ENCODE results near the gene GIT1.

Gene GIT1

GRCh38 chr17:29577385-29578211 is 11.8 kb downstream of the GIT1 start:
- no peak for DNase-seq

- DNase-seq = no peak
Measured at GRCh38 chr17:29577001-29577370, 12.5 kb downstream of the GIT1 start.

DNA sequence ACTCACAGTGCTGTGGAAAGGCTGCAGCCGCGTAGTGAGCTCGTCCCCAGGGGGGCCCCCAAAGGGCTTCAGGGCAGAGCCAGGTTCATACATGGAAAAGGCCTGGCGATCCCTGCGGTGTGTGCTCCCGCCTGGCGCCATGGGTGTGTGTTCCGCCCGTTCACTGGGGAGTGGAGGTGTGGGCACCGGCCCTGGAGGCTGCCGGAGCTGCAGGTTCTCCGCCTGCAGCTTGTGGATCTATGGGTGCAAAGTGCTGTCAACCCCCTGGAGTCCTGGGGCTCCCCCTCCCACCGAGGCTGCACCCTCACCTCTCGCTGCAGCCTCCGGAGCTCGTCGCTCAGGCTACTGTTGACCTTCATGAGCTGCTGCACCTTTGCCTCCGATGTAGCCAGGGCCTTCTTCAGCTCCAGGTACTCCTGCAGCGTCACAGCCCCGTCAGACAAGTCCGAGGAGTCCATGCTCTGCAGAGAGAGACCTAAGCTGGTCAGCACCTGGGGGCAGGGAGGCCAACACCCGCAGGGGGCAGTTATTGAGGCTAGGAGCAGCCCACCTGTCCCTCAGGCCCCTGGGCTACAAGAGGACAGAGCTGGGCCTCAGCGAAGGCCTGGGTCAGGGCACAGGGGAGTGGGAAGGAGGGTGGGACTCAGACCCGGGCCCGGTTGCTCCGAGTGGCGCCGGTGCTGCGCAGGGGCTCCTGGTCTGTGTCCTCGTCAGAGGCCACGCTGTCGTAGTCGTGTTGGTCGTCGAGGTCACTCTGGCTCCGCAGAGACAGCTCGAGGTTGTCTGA is 13.0 kb downstream of the GIT1 start:
- no peak for DNase-seq

DNA sequence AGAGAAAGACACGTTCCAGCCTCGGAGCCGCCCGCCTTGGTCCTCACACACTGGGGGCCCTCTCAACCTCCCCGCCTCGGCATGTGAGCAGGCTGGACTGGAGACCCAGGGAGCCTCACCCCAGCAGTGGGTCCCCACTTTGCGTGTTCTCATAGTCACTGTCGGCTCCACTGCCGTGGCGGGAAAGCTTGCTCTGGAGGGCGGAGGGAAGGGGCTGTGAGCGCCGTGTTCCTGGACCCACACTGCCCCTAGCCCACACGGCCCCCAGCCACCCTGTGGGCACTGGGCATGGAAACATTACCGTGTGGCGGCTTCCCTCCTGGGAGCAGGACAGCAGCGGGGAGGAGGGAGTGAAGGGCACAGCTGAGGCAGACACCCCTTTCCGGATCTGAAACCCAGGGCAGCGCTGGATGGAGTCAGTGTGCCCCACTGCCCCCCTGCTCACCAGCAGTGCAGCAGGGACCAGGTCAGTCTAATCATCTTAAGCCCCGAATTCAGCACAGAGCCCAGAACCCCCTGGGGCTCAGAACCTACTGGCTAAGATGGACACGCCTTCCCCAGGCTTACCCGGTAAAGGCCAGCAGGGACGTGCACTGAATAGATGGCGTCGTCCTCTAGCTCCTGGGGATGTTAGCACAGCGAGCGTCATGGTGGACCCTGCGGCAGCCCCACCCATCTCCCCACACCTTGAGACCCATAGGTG is 13.8 kb downstream of the GIT1 start:
- DNase-seq = no peak

DNA sequence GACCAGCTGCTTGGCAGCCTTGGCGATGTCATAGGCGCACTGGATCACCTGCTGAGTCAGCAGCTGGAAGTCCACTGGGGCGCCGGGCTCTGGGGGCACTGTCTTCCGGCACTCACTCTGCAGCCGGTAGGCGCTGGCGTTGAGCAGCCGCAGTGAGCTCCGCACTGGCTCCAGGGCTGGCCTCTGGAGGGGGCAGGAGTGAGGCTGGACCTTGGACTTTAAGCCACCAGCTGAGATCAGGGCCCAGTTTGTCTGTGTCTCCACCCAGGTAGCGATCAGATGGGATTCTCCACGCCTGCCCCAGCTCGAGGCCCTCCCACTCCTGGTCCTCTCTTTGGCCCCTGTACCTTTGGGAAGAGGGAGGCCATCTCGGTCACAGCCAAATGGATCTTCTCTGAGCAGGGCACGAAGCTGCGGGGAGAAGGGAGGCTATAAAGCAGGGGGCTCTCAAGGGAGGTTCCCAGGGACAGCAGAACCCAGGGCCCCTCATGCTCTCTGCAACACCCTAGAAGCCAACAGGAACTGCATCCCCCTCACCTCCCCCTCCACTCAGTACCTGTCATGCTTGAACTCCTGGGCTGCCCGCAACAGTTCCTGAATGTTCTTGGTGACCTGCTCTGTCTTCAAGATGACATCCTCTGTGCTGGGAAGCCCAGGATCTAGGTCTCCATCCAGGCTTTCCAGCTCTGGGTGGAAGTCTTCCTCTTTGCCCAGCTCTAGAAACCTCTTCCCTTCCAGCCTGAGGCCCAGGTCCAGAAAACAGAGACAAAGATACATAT is 14.5 kb downstream of the GIT1 start:
- no peak for DNase-seq

DNA sequence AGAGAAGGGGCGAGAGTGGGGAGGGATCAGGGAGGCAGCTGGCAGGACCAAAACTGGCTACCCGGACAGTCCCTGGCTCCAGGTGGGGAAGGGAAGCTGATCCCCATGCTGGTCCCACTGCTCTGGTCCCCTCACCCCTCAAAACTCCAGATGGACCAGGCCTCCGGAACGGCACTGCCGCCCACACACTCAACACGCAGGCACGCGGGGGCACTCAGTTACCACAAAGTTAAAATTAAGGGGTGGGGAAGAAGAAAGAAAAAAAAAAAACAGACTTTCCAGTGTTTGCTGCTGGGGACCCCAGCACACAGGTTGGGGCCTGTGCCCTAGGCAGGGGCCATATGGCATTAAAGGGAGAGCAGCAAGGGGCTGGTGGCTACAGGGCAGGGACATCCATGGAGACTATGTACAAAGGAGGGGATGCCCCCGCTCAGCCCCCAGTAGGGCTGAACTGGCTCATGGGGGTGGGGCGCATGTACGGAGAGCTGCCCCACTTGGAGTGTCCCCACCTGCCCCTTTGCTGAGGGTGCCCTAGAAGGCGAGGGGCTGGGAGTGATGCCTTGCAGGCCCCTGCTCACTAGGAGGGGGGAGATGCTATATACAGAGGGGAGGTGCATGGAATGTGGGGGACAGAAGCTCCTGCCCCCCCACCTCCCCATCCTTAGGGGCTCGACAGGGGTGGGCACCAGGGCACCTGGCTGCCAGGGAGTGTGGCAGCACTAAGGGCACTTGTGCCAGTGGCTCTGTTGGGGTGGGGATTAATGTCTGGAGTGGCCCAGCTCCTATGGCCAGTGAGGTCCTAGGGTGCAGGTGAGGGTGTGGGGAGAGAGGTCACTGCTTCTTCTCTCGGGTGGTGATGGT is 15.3 kb downstream of the GIT1 start:
- DNase-seq = no peak

- DNase-seq = no peak
Measured at GRCh38 chr17:29573558-29573869, 15.9 kb downstream of the GIT1 start.

DNA sequence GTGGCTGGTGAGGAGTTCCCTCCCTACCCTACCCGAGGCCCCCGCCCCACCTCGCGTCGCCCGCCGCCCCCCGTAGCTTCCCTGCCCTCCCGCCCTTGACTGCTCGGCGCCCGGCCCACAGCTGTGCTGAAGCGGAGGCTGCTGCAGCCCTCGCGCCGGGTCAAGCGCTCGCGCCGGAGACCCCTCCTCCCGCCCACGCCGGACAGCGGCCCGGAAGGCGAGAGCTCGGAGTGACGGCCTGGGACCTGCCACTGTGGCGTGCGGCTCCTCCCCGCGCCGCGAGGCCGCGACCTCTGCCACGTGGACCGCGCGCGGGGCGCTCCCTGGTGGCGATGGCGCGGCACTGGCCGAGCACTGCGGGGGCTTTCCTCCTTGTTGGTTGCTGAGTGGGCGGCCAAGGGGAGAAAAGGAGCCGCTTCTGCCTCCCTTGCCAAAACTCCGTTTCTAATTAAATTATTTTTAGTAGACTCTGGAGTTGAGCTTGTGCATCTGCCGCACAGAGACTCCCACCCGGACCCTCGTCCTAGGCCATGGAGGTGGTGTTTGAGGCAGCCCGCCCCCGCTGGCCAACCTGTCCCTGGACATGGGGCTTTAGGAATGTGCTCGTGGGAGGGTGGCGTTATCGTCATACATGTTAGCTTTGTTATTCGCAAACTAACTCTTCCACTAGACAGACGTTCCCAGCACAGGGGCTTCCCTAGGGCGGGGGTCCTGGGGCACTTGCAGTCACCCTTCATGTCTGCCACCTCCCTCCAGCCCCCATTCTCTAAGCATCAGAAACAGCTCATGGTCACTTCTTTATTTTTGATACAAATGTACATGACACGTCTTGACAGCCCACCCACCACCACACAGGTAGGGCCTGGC is 16.5 kb downstream of the GIT1 start:
- no peak for DNase-seq

DNA sequence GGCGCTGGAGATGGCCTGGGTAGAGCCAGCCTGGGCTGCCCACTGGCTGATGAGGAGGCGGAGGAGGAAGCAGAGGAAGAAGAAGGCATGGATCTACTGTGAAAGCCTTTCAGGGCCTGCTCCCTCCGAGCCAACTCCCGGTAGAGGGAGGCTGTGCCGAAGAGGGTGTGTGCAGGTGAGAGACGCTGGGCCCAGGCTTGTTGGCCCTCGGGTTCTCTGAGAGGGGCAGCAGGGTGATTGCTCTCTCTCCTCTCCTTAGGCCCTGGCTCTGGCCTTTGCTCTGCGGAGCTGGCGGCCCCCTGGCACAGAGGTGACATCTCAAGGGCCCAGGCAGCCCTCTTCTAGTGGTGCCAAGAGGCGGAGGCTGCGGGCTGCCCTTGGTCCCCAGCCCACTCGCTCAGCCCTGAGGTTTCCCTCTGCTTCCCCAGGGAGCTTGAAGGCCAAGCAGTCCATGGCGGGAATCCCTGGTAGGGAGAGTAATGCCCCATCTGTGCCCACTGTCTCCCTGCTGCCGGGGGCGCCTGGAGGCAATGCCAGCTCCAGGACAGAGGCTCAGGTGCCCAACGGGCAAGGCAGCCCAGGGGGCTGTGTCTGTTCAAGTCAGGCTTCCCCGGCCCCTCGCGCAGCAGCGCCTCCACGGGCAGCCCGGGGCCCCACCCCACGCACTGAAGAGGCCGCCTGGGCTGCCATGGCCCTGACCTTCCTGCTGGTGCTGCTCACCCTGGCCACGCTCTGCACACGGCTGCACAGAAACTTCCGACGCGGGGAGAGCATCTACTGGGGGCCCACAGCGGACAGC is 17.4 kb downstream of the GIT1 start:
- DNase-seq = no peak

GRCh38 chr17:29571486-29571882 is 18.0 kb downstream of the GIT1 start:
- no peak for DNase-seq

- DNase-seq = no peak
Measured at GRCh38 chr17:29570521-29570920, 18.9 kb downstream of the GIT1 start.

GRCh38 chr17:29569245-29569950 is 20.1 kb downstream of the GIT1 start:
- DNase-seq = no peak

DNA sequence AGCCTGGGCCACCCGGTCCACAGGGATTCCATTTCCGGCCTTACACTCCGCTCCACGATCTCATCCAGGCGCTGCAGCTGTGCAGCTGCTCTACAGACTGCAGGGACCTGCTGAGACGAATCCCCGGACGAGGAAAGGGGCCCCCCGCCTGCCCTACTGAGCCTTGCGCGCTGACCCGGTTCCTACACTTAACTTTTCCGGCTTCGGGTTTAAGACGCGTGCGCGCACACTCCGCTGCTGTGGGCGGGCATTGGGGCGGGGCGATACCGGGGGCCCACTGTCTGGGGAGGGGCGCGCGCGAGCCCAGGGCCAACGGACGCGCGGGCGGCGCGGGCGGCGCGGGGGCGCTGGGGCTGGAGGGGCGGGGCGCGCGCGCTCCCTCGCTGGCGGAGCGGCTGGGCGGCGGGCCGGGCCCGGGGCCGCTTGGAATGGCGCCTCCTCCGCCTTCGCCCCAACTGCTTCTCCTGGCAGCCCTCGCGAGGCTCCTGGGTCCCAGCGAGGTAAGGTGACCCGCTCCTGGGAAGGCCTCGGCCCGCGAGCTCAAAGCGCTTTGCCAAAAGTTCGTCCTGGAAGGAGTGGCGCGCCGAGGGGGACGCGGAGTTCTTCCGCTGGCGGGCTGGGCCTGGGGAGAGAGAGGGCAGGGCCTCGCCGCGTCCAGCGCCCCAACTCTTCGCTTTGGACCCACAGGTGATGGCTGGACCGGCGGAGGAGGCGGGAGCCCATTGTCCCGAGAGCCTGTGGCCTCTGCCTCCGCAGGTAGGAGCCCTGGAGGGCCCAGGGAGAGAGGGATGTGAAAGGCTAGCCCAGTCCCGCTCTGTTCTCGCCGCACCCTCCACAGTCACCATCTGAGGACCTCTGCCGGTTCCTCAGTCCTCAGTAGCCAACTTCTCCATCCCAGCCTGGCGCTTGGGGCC is 20.9 kb downstream of the GIT1 start, which contains the start of gene TP53I13:
TP53I13 (plus strand) TSS at position 371 of the 914 bp plus-strand sequence; CDS start at position 429, 58 bp downstream.
- DNase-seq = peak; percentile 87

DNA sequence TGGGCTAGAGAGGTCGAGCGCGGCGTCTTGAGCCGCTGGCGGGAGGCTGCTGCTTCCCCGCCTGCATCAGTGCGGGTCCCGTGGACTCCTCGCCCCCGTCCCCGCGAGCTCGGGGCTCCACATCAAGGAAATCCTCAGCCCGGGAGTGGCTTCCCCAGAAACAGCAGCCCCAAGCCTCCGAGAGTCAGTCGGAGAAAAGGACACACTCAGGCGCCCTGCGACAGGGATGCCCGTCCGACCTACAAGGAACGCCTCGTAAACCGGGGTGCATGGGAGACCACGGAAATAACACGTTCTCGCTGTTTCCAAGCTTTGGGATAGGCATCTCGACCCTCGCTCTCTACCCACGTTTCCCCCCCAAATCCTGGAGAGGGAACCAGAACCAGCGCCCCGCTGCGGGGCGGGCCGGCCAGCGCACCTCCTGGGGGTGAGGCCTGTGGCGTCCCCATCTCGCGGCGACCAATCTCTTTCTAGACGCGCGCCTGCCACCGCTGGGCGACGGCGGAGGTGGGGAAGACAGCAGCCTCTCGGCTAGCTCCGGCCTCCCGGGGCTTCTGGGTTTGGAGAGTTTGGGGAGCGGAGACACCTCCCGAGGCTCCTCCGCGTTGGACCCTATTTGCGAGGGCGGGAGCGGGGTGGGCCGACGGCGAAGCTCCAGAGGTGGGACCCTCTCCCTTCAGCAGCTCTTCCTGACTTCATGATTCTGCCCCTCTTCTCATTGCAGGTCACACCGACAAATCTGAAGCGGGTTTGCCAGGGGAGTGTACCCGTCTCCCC is 21.7 kb downstream of the GIT1 start:
- DNase-seq = peak; percentile 80

DNA sequence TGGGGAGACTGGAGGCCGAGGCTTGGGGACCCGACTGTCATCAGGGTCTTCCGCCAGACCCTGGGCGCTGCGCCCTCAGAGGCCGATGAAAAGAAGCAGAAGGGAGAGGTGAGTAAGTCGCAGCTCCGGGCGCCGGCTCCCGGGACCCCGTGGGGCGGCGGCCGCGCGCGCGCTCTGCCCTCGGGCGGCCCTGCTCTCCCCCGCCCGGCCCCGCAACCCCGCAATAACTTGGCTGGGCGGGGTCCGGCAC is 22.2 kb downstream of the GIT1 start:
- no peak for DNase-seq

DNA sequence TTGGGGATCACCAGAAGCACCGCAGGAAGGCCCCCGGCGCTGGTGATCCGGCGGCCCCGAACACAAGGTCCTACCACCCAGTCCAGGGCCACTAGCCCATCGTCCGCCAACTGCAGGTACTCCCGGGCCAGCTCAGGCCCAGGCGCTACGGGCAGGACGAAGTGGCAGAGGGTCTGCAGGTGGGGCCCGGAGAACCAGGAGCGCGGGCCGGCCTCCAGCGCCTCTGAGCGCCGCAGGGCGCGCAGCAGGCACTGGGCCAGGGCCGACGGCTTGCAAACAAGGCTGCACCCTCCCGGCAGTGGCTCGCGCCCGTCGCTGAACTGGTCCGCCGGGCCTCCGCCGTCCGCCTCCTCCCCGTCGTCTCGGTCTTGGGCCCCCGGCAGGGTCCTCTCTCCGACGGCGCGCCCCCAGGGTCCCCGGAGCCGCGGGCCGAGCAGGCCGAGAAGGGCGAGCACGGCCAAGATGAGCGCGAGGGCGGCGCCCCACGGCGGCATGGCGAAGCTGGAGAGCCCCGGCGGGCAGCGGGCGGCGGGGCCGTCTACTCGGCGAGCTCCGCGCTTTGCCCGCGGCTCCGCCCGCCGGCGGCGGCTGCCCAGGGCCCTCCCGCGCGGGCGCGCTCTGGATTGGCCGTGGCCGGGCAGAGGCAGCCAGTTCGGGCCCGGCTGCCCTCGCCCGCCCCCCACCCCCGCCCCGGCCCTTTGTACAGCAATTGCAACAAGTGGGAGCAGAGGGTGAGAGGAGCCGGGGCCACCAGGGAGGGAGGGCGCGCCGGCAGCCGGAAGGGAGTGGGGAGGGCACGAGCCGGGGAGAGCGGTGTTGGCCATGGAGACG is 22.8 kb downstream of the GIT1 start, which contains the start of gene ABHD15:
ABHD15 (minus strand) TSS at position 565 of the 831 bp plus-strand sequence; CDS start at position 494, 71 bp downstream.
- peak; percentile 57 for DNase-seq

Data from NCI-H2171 treated with DMSO at 0.1 percent for 48 hours (cell line).